ENCODE data around the gene NR1H3. TPM values are rescaled to one million over a fixed set of nuclear protein-coding genes. Genes with fewer than 3 reads are reported as not detected.

Gene NR1H3
- total RNA-seq, 2 donors from 2014 or later: 2.2 to 4.3 TPM

DNA sequence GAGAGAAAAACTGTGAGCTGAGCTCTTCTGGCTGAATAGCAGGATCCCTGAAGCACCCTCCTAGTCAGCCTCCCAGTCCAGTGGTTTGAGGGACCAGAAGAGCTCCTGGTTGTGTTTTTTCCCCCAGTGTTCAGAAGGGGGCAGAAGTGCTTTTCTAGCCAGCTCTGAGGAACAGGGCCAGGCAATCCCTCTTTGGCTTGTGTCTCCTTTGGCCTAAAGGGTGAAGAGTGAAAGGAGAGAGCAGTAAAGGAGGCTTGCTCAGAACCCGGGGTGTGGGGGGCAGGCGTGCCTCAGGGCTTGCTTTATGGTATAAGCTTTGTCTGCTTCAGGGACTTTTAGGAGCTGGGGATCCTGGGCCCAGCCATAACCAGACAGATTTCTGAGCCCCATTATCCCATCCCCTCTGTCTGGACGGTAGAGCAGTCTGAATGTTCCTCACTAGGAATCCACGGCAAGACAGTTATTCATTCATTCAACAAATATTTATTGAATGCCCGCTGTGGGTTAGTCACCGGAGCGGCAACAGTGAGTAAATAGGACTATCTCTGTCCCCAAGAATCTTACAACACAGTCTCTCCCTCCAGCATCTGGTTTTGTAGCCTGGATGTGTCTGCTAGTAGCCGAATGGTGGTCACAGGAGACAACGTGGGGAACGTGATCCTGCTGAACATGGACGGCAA, 23.7 kb upstream of the NR1H3 start:
- H3K36me3 Mint-ChIP-seq (ENCODE audit: low read depth): peaks cover 6% of the 10 kb centered on the region
- peak overlapping the region; percentile 76 for H3K4me3 Mint-ChIP-seq
- no peaks in the 10 kb centered on the region for H3K9me3 ChIP-seq (ENCODE audit: control insufficient read depth, low read length, poor library complexity, severe bottlenecking)
- DNase-seq (no peak), ATAC-seq (peak; percentile 9)
- H3K4me1 Mint-ChIP-seq: peaks cover 16% of the 10 kb centered on the region
- peak overlapping the region; percentile 94 for H3K27ac Mint-ChIP-seq
- no peaks in the 10 kb centered on the region for H3K27me3 Mint-ChIP-seq

DNA sequence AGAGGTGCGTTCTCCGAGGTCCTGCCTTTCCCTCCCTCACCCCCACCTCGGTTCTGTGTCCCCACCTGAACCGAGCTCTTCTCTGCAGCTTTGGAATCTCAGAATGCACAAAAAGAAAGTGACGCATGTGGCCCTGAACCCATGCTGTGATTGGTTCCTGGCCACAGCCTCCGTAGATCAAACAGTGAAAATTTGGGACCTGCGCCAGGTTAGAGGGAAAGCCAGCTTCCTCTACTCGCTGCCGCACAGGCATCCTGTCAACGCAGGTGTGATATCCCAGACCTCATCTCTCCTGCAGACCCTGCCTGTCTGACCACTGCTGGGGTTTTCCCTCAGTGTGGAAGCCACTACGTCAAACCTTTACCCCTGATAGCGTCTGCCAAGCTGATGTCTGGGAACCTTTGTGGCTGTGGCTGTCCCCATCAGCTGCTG, 23.1 kb upstream of the NR1H3 start:
- peak overlapping the region; percentile 94 for H3K27ac Mint-ChIP-seq
- ATAC-seq (peak; percentile 95), DNase-seq (peak; percentile 36 to 66 (median 66))
- H3K4me3 Mint-ChIP-seq: peak overlapping the region; percentile 76
- H3K27me3 Mint-ChIP-seq: no peaks in the 10 kb centered on the region
- H3K4me1 Mint-ChIP-seq: peaks cover 13% of the 10 kb centered on the region
- H3K9me3 ChIP-seq (ENCODE audit: control insufficient read depth, low read length, poor library complexity, severe bottlenecking): no peaks in the 10 kb centered on the region
- H3K36me3 Mint-ChIP-seq (ENCODE audit: low read depth): peaks cover 4% of the 10 kb centered on the region

GRCh38 chr11:47235163-47235562, 22.6 kb upstream of the NR1H3 start:
- no peaks in the 10 kb centered on the region for H3K9me3 ChIP-seq (ENCODE audit: control insufficient read depth, low read length, poor library complexity, severe bottlenecking)
- Mint-ChIP-seq H3K4me3 (peak overlapping the region; percentile 76), H3K27ac (peak overlapping the region; percentile 94), H3K27me3 (no peaks in the 10 kb centered on the region), H3K4me1 (peaks cover 13% of the 10 kb centered on the region), H3K36me3 (ENCODE audit: low read depth) (peaks cover 5% of the 10 kb centered on the region)
- DNase-seq: no peak
- no peak for ATAC-seq

GRCh38 chr11:47236482-47236881, 21.3 kb upstream of the NR1H3 start:
- no peak overlapping the region for H3K4me3 Mint-ChIP-seq
- DNase-seq: no peak

DNA sequence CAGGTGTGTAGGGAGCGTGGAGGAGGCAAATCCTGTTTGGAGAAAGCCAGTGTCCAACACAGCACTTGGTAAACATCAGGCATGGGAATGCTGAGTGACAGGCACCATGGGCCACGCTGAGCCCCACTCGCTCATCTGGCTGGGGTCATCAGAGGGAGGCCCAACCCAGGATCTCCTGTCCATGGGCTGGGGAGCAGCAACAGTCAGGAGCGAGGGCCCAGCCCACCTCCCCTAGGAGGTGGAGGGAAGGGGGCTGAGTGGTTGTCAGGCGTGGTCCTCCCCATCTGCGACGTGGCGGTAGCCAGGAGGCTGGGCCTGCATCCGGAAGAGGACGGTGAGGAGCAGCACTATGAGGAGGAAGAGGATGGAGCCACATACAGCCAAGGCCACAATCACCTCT, 17.9 kb upstream of the NR1H3 start:
- H3K4me3 Mint-ChIP-seq: no peak overlapping the region
- no peak for ATAC-seq
- no peaks in the 10 kb centered on the region for H3K9me3 ChIP-seq (ENCODE audit: control insufficient read depth, low read length, poor library complexity, severe bottlenecking)
- peak overlapping the region; percentile 94 for H3K27ac Mint-ChIP-seq
- peaks cover 11% of the 10 kb centered on the region for H3K4me1 Mint-ChIP-seq
- DNase-seq: no peak
- no peaks in the 10 kb centered on the region for H3K27me3 Mint-ChIP-seq
- peaks cover 16% of the 10 kb centered on the region for H3K36me3 Mint-ChIP-seq (ENCODE audit: low read depth)

More at GRCh38 chr11:47236482-47236881, 21.3 kb upstream of the NR1H3 start:
- ATAC-seq: no peak
- Mint-ChIP-seq H3K27ac (peak overlapping the region; percentile 94), H3K27me3 (no peaks in the 10 kb centered on the region), H3K4me1 (peaks cover 13% of the 10 kb centered on the region), H3K36me3 (ENCODE audit: low read depth) (peaks cover 7% of the 10 kb centered on the region)
- no peaks in the 10 kb centered on the region for H3K9me3 ChIP-seq (ENCODE audit: control insufficient read depth, low read length, poor library complexity, severe bottlenecking)

- Mint-ChIP-seq H3K4me1 (peaks cover 8% of the 10 kb centered on the region), H3K27ac (peak overlapping the region; percentile 94), H3K4me3 (no peak overlapping the region), H3K36me3 (ENCODE audit: low read depth) (peaks cover 16% of the 10 kb centered on the region), H3K27me3 (no peaks in the 10 kb centered on the region)
- ATAC-seq: no peak
- DNase-seq: no peak
- H3K9me3 ChIP-seq (ENCODE audit: control insufficient read depth, low read length, poor library complexity, severe bottlenecking): no peaks in the 10 kb centered on the region
Measured at GRCh38 chr11:47241841-47242301, 15.9 kb upstream of the NR1H3 start.

DNA sequence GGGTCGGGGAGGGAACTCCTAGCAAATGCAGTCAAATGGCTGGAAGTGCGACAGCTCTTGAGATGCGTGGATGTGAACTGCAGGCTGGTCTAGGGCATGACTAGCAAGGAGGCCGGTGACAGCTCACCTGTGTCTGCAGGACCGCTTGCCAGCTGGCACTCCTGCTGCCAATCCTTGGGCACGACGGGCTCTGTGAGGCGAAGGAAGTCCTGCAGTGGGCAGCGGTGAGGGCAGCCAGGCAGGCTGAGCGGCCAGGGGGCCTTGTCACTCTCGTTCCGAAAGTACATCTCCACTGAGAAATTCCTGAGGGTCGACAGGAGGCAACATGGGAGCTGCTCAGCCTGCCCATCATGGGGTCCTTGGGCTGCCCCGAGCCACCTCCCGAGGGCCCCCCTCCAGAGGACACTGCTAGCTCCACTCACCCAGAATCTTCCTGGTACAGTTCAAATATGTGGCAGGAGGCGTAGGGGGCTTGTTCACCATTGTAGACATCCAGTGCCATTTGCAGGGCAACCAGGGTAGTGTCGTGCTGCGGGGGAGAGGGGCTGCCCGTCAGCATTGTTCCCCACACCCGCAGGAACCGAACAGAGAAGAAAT, 15.1 kb upstream of the NR1H3 start:
- H3K9me3 ChIP-seq (ENCODE audit: control insufficient read depth, low read length, poor library complexity, severe bottlenecking): no peaks in the 10 kb centered on the region
- H3K4me1 Mint-ChIP-seq: peaks cover 7% of the 10 kb centered on the region
- no peak overlapping the region for H3K4me3 Mint-ChIP-seq
- no peaks in the 10 kb centered on the region for H3K27me3 Mint-ChIP-seq
- H3K36me3 Mint-ChIP-seq (ENCODE audit: low read depth): peaks cover 16% of the 10 kb centered on the region
- H3K27ac Mint-ChIP-seq: peak overlapping the region; percentile 94
- ATAC-seq (no peak), DNase-seq (no peak)

DNA sequence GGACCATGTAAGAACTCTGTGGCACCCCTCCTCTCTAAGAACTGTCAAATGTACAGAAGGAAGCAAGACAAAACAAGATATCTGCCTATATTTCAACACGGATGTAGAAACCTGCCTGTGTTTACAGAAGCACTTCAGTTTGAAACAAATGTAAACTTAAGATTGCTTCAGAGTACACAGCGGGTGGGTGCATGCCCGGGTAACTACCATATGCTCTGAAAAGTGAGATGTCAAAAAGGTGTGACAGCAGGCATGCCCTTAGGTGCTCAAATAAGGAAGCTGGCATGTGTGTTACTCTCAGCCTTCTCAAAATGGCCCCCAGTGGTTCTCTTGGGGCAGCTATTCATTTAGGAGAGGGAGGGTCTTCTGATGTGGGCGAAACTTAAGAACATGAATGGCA, 14.3 kb upstream of the NR1H3 start:
- ATAC-seq (no peak), DNase-seq (no peak)
- Mint-ChIP-seq H3K36me3 (ENCODE audit: low read depth) (peaks cover 16% of the 10 kb centered on the region), H3K4me3 (no peak overlapping the region), H3K4me1 (peaks cover 13% of the 10 kb centered on the region), H3K27ac (no peak overlapping the region), H3K27me3 (no peaks in the 10 kb centered on the region)
- H3K9me3 ChIP-seq (ENCODE audit: control insufficient read depth, low read length, poor library complexity, severe bottlenecking): no peaks in the 10 kb centered on the region

GRCh38 chr11:47244448-47245350, 13.1 kb upstream of the NR1H3 start:
- no peak overlapping the region for H3K27ac Mint-ChIP-seq
- H3K27me3 Mint-ChIP-seq: no peaks in the 10 kb centered on the region
- H3K9me3 ChIP-seq (ENCODE audit: control insufficient read depth, low read length, poor library complexity, severe bottlenecking): no peaks in the 10 kb centered on the region
- H3K4me1 Mint-ChIP-seq: peaks cover 19% of the 10 kb centered on the region
- H3K36me3 Mint-ChIP-seq (ENCODE audit: low read depth): peaks cover 14% of the 10 kb centered on the region
- DNase-seq: no peak
- no peak for ATAC-seq
- H3K4me3 Mint-ChIP-seq: no peak overlapping the region

DNA sequence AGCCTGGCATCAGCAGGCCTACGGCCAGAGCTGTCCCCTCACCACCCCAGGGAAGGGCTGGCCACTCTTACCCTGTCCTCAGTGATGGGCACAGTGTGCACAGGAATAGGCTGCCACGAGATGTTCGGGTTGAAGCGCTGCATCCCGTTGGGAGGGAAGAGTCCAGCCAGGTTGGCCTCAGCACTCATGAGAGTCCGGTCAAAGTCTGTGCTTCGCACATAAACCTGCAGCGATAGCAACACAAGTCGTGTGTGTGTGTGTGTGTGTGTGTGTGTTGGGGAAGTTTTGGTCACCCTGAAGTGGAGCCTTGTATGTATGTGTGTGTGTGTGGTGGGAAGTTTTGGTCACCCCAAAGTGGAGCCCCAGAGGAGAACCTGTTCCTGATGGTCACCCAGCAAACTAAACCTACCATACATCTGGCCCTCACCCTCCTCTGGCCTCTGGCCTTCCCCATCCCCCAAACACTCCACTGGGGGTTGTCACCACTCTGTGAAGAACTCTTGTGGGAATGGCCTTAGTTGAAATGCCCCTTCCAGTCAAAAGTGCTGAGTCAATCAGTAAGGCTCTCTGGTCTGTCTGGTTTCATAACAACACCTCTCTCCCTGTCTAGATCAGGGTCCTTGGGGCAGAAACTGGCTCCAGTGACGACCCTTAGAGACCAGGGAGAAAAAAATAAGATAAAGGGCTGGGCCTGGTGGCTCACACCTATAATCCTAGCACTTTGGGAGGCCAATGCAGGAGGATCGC, 12.0 kb upstream of the NR1H3 start:
- Mint-ChIP-seq H3K27me3 (no peaks in the 10 kb centered on the region), H3K4me3 (no peak overlapping the region), H3K27ac (no peak overlapping the region), H3K4me1 (peaks cover 19% of the 10 kb centered on the region), H3K36me3 (ENCODE audit: low read depth) (peaks cover 12% of the 10 kb centered on the region)
- ATAC-seq: no peak
- DNase-seq: no peak
- H3K9me3 ChIP-seq (ENCODE audit: control insufficient read depth, low read length, poor library complexity, severe bottlenecking): no peaks in the 10 kb centered on the region

DNA sequence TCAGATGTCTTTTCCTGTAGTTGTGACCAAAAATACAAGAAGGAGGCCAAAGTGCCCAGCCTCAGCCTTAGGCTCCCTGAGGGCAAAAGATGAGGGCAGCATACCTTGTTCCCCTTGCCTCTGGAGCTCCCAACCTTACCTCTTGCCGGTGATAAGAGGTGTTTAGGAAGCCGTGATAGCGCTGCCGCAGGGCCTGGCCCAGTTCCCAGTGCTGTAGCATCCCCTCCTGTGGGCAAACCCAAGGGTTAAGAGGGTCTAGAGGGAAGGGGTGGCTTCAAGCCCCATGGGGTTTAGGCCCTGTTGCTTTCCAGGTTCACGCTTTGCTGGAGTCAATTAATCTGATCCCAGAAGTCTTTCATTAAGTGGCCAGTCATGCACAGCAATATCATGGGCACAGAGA, 10.3 kb upstream of the NR1H3 start:
- H3K4me3 Mint-ChIP-seq: peak overlapping the region; percentile 99
- no peaks in the 10 kb centered on the region for H3K9me3 ChIP-seq (ENCODE audit: control insufficient read depth, low read length, poor library complexity, severe bottlenecking)
- H3K27me3 Mint-ChIP-seq: no peaks in the 10 kb centered on the region
- peaks cover 16% of the 10 kb centered on the region for H3K4me1 Mint-ChIP-seq
- DNase-seq (no peak), ATAC-seq (no peak)
- H3K36me3 Mint-ChIP-seq (ENCODE audit: low read depth): no peaks in the 10 kb centered on the region
- H3K27ac Mint-ChIP-seq: peak overlapping the region; percentile 2

GRCh38 chr11:47248304-47248663, 9.5 kb upstream of the NR1H3 start:
- DNase-seq (no peak), ATAC-seq (peak; percentile 26)
- H3K9me3 ChIP-seq (ENCODE audit: control insufficient read depth, low read length, poor library complexity, severe bottlenecking): no peaks in the 10 kb centered on the region
- Mint-ChIP-seq H3K27me3 (no peaks in the 10 kb centered on the region), H3K27ac (peak overlapping the region; percentile 96), H3K36me3 (ENCODE audit: low read depth) (no peaks in the 10 kb centered on the region), H3K4me3 (peak overlapping the region; percentile 99), H3K4me1 (peaks cover 15% of the 10 kb centered on the region)

All from T-helper 17 cell (primary cell).